Epidermal melanocyte (primary cell): ENCODE results near the gene HORMAD1.
"Not testable (repeated sequence)": the region's sequence is repeated elsewhere in the genome, so short reads cannot be mapped to it uniquely, and the experiment has no call there.

ENCODE experiments used
- DNase-seq: peaks from one replicate; pipeline ENCODE4 v3.0.0; 2011; ENCODE audit warnings: low spot score; ENCODE audit not compliant: insufficient read length

Gene HORMAD1

GRCh38 chr1:150696995-150697927, 23.4 kb downstream of the HORMAD1 start, which contains the start of gene GOLPH3L:
GOLPH3L (minus strand) TSS chr1:150697154; CDS start chr1:150694838, 2,316 bp downstream.
- peak; percentile 85 for DNase-seq

GRCh38 chr1:150696590-150696989, 24.1 kb downstream of the HORMAD1 start:
- DNase-seq = no peak

- no peak for DNase-seq
These were observed 24.5 kb downstream of the HORMAD1 start for GRCh38 chr1:150696162-150696561.

- no peak for DNase-seq
These were observed 25.1 kb downstream of the HORMAD1 start for GRCh38 chr1:150695561-150695960.

DNA sequence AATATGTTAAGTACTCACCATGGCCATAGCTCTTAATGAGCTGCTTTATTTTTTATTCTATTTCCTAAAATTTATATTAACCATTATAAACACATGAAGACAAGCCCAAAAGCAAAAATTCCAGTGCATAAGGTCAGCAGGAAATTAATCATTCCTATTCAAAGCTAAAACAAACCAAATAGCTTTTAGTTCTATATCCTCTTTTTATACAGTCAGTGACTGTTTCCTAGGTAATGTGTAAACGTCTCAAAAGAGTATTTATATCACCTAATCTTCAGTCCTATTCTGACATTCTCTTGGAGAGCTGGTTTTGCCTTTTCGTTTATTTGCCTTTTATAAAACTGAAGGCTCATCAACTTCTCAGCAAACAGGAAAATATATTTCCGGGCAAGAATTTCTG, 28.0 kb downstream of the HORMAD1 start:
- DNase-seq = no peak

- DNase-seq = no peak
These were observed 31.9 kb downstream of the HORMAD1 start for GRCh38 chr1:150688763-150689162.

- DNase-seq = no peak
These were observed 34.4 kb downstream of the HORMAD1 start for GRCh38 chr1:150686275-150686674.

DNA sequence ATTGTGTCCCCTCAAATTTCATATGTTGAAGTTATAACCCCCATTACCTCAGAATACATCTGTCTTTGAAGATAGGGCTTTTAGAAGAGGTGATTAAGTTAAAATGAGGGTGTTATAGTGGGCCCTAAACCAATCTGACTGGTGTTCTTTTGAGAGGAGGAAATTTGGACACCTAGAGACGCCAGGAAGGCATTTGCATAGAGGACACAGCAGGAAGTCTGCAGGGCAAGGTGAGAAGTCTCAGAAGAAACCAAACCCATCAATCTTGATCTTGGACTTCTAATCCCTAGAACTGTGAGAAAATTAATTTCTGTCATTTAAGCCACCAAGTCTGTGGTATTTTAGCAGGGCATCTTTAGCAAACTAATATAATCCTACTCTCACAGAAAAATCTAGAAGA, 36.8 kb downstream of the HORMAD1 start:
- DNase-seq = no peak

GRCh38 chr1:150678988-150679387, 41.7 kb downstream of the HORMAD1 start:
- DNase-seq = no peak

GRCh38 chr1:150674881-150675280, 45.8 kb downstream of the HORMAD1 start:
- no peak for DNase-seq

DNA sequence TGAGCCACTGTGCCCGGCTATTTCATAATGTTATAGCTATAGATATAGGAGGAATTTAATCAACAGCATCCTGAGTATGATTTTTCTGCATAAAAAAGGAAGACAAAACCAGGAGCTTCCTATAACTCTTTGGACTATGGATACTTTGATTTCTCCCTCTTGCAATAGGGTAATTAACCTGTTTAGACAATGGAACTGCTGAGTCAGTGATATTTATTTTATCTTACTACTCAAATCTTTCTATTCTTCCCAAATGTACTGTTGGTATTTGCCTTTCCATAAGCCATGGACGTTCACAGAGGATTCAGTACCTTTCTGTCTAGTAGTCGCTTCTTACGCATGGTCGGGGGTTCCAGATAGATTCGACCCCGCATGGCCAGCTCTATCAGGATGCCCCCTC, 57.4 kb downstream of the HORMAD1 start:
- DNase-seq = no peak

GRCh38 chr1:150662811-150663210, 57.9 kb downstream of the HORMAD1 start:
- no peak for DNase-seq

DNA sequence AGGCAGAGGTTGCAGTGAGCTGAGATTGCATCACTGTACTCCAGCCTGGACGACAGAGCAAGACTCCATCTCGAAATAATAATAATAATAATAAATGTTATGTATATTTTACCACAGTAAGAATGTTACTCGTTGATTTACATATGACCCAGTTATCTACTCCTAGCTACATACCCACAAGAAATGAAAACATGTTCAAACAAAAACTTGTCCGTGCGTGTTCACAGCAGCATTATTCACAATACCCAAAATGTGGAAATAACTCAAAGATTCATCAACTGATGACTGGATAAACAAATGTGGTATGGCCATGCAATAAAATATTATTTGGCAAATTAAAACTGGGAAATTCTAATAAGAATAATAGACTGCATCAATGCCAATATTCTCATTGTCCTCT, 59.5 kb downstream of the HORMAD1 start:
- DNase-seq = no peak

- DNase-seq = no peak
These were observed 60.1 kb downstream of the HORMAD1 start for GRCh38 chr1:150660584-150660983.

DNA sequence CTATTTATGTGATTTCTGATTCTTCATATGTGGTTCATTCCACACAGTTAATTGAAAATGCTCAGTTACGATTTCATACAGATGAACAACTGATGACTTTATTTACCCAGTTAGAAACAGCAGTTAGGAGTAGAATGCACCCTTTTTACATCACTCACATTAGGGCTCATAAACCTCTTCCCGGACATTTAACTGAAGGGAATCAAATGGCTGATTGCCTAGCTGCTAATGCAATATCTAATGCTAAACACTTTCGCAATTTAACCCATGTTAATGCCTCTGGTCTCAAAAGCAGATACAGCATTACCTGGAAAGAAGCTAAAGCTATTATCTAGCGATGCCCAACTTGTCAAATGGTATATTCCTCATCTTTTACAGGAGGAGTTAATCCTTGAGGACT, 63.6 kb downstream of the HORMAD1 start:
- DNase-seq = not testable (repeated sequence)

DNA sequence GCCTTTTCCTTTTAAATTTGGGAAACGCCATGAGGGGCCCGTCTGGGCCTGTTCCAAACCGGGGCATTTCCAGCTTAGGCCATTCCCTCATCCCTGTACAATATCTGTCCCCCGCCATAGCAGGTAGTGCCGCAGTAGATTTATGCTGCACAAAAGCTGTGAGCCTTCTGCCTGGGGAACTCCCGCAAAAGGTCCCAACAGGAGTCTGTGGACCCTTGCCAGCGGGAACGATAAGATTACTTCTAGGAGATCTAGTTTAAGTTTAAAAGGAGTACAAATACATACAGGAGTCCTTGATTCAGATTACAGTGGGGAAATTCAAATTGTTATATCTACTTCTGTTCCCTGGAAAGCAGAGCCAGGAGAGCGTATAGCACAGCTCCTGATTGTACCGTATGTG, 66.1 kb downstream of the HORMAD1 start:
- not testable (repeated sequence) for DNase-seq

DNA sequence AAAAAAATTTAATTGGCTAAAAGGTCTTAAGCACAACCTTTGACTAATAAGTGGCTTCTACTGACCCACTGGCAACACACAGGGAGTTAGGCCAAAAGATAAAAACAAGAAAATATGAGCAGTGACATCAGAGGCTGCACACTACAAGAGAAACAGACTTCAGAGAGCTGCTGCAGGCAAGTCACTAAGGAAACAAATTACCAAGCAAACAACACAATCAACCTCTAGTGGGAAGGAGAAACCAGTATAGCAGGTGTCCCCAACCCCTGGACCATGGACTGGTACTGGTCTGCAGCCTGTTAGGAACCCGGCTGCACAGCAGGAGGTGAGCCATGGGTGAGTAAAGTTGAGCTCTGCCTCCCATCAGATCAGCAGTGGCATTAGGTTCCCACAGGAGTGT, 70.5 kb downstream of the HORMAD1 start:
- no peak for DNase-seq

DNA sequence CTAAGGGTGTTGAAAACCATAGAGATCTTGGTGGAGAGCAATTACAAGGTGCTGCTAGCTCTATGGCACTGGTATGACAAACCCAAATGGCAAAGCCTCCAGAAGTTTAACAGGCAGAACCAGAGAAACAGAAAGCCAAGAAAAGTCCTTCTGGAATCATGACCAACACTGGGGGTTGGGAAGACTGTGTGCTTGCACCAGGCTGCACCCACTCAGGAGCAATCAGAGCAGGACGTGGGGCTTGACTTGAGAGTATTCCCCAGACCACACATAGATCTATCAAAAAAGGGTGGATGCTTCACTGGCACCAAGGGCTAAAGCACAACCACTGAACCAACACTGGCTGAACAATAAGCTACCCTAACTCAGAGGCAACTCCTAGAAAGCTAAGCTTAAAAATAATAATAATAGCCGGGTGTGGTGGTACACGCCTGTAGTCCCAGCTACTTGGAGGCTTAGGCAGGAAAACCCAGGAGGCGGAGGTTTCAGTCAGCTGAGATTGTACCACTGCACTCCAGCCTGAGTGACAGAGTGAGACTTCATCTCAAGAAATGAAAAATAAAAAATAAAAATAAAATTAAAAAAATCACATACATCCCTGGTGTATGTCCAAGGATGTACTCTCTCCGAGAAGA, 71.1 kb downstream of the HORMAD1 start:
- DNase-seq = no peak
